HG03575 (cell line): ENCODE data around the gene SCGB1D2.

Experiments used
- ATAC-seq: cut with Tn5 transposase; IDR thresholded peaks from one replicate; pipeline ENCODE4 v1.9.1; 2021; ENCODE audit not compliant: unreplicated experiment, insufficient number of reproducible peaks, low FRiP score; ENCODE audit errors: extremely low read depth

Gene SCGB1D2

GRCh38 chr11:62251698-62252097 is 9.7 kb downstream of the SCGB1D2 start:
- ATAC-seq = no peak

GRCh38 chr11:62253999-62254542 is 12.0 kb downstream of the SCGB1D2 start:
- ATAC-seq = no peak

DNA sequence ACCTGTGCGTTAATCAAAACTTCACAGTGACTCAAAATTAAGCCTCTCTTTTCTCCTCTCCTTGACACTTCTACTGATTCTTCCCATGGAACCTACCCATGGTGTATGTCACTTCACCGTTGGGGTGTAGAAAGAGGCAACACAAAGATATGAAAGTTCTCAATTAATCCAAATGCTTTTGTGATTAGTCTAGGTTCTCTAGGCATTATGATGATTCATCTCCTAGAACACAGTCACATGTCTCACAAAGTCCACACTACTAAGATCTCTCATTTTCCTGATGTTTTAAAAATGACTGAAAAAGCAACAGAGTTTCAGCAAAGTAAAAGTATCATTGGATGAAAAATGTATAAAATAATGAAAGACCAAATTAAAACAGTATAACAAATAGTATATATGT is 14.2 kb downstream of the SCGB1D2 start:
- no peak for ATAC-seq

DNA sequence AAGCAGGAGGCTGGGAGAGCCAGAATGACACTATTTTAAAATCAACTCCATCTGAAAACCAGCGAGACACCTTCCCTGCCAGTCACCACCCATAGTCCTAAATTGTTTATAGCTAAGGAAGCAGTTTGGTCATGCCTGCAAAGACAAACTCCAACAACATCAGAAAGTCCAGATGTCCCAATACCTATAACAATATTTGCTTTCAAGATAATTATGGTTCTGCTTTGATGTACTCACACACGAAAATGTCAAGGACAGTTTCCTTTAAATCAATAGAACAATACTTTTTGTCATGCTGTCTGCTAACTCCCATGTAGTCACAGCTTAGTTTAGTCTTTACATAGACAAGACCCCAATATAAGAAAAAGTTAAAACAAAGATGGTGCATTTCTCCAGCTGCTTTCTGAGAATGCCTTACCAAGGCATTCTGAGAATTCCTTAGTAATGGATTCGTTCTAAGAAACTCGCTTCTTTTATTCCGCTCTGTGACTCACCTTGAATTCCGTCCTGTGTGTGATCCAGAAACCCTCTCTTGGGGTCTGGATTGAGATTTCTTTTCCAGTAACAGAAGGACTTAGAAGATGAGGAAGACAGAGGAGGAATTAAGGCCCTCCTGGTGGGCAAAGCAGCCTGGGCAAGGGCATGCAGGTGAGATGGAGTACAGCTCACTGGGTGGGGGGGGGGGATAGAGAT is 18.4 kb downstream of the SCGB1D2 start:
- ATAC-seq = no peak

GRCh38 chr11:62264004-62264403 is 22.0 kb downstream of the SCGB1D2 start:
- no peak for ATAC-seq

GRCh38 chr11:62266558-62266957 is 24.5 kb downstream of the SCGB1D2 start:
- ATAC-seq = no peak

GRCh38 chr11:62267050-62267449 is 25.0 kb downstream of the SCGB1D2 start:
- ATAC-seq = no peak

- no peak for ATAC-seq
Observed at GRCh38 chr11:62267576-62267975, 25.5 kb downstream of the SCGB1D2 start.

DNA sequence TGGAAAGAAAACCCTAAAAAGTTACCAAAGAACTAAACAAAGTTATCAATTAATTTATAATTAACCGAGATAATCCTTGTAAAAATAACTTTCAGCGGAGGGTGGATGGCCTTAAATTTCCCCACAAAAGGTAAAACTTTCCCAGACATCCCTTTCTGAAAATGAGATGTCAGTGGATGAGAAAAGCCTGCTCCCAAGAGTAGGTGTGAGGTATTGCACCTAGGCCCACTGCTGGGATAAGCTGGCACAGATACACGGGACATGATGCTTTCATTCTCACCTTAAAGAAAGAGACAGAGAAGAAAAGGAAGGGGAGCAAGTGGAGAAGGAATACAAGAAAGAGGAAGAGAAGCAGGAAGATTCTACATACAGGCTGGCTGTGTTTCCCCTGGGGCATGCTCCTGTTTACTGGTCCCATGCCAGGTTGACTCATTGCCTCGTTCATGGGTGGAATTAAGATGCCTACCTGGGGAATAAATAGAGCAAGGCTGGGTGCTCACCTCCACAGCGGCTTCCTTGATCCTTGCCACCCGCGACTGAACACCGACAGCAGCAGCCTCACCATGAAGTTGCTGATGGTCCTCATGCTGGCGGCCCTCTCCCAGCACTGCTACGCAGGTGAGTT is 27.7 kb downstream of the SCGB1D2 start, which contains the start of gene SCGB2A2:
Gene SCGB2A2 (plus strand): TSS at position 505 of the 625 bp plus-strand sequence. CDS start 59 bp downstream, at position 564.
- no peak for ATAC-seq

DNA sequence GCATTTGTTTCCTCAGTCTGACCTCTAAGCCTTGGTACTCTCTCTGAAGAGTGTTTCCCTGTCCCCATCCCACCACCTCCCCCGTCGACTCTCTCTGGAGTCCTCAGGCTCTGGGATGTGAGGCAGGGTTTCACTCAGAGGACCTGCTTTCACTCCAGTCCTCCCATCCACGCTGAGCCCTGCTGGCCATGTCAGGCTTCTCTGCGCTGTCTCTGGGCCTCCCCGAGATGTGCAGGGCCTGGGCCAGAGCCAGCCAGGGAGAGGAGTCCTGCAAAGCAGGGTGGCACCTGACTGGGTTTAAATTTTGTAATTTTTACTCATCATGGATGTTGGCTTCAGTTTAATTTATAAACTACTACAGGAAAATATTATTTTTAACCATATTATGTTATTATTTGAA is 31.2 kb downstream of the SCGB1D2 start:
- ATAC-seq = no peak

DNA sequence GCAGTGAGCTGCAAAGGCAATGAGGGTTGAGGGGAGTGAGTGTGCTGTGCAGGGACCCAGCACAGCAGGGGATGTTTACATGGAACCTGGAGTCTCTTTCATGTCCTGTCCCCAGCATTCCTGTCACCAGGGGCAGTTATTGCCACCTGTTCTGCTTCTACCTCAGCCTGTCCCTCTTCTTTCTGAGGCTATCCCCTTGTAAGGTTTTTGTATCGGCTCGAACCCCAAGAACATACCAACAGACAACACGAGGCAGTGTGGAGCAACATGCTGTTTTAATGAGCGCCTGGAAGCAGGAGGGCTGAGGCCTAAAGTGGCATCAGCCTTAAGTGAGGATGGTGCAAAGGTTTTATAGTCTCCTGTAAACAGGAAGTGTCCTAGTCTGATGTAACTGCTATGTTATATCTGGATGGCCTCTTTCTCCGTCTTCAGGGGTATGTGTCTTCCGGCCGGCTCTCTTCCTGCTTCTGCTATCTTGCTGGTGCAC is 31.8 kb downstream of the SCGB1D2 start:
- no peak for ATAC-seq

GRCh38 chr11:62280452-62280851 is 38.4 kb downstream of the SCGB1D2 start:
- no peak for ATAC-seq
